DOHH2 (cell line): Measurements from ENCODE around the gene AGBL4.

ENCODE experiments used
- H3F3A ChIP-seq: fragments of 200-600 bp; sonication (generic), shearing (Covaris generic); 2 replicates; pipeline ENCODE4 v1.6.0; 2016; ENCODE audit warnings: antibody characterized with exemption, mild to moderate bottlenecking; ENCODE audit not compliant: control insufficient read depth, insufficient read depth
- H3K27ac ChIP-seq: fragments of 200-600 bp; sonication (generic); 2 replicates; pipeline ENCODE4 v1.5.1; 2014; ENCODE audit warnings: low read depth, mild to moderate bottlenecking, low read length, moderate library complexity
- H3K27me3 ChIP-seq: fragments of 200-600 bp; sonication (generic); 2 replicates; pipeline ENCODE4 v1.6.1; 2014; ENCODE audit warnings: mild to moderate bottlenecking, low read length, mixed read lengths; ENCODE audit not compliant: control insufficient read depth
- H3K36me3 ChIP-seq: fragments of 200-600 bp; sonication (generic); 2 replicates; pipeline ENCODE4 v1.6.1; 2014; ENCODE audit warnings: mild to moderate bottlenecking, low read length, moderate library complexity, mixed read lengths; ENCODE audit not compliant: control insufficient read depth
- H3K4me1 ChIP-seq: fragments of 200-600 bp; sonication (generic); 2 replicates; pipeline ENCODE4 v1.6.1; 2014; ENCODE audit warnings: mild to moderate bottlenecking, low read length, mixed read lengths; ENCODE audit not compliant: control insufficient read depth
- H3K4me2 ChIP-seq: fragments of 200-600 bp; sonication (generic); 2 replicates; pipeline ENCODE4 v1.6.0; 2014; ENCODE audit warnings: mild to moderate bottlenecking, low read length, moderate library complexity
- H3K4me3 ChIP-seq: fragments of 200-600 bp; sonication (generic); 2 replicates; pipeline ENCODE4 v1.5.1; 2014; ENCODE audit warnings: mild to moderate bottlenecking, low read length, mixed read lengths
- H3K79me2 ChIP-seq: fragments of 200-600 bp; sonication (generic); 2 replicates; pipeline ENCODE4 v1.6.1; 2014; ENCODE audit warnings: mild to moderate bottlenecking, low read length, mixed read lengths; ENCODE audit not compliant: control insufficient read depth
- H3K9me2 ChIP-seq: fragments of 200-600 bp; sonication (generic); replicated peaks from 2 replicates; pipeline ENCODE4 v1.6.1; 2014; ENCODE audit warnings: mild to moderate bottlenecking, low read length, mixed read lengths; ENCODE audit not compliant: control insufficient read depth
- H3K9me3 ChIP-seq: fragments of 200-600 bp; sonication (generic); 2 replicates; pipeline ENCODE4 v1.6.1; 2014; ENCODE audit warnings: antibody characterized with exemption, low read length, mixed read lengths; ENCODE audit not compliant: control insufficient read depth, insufficient read depth
- H4K20me1 ChIP-seq: fragments of 200-600 bp; sonication (generic); 2 replicates; pipeline ENCODE4 v1.6.0; 2014; ENCODE audit warnings: low read depth, mild to moderate bottlenecking, antibody characterized with exemption, low read length, moderate library complexity; ENCODE audit not compliant: control insufficient read depth, insufficient read depth
- CTCF ChIP-seq: fragments of 200-600 bp; sonication (generic); IDR thresholded peaks from one replicate; pipeline ENCODE4 v1.5.1; 2014; ENCODE audit warnings: antibody characterized with exemption, mild to moderate bottlenecking, low read depth, low read length; ENCODE audit not compliant: poor library complexity, severe bottlenecking
- EZH2phosphoT487 ChIP-seq: fragments of 200-600 bp; sonication (generic); IDR thresholded peaks from 2 replicates; pipeline ENCODE4 v1.6.1; 2017; ENCODE audit warnings: borderline replicate concordance, mild to moderate bottlenecking, antibody characterized with exemption, low read length, moderate library complexity, mixed read lengths

The AGBL4 gene

GRCh38 chr1:49523764-49524163 lies 500.0 kb downstream of the AGBL4 start:
- Histone ChIP-seq H3K36me3 (no peaks in the 10 kb centered on the region), H3K4me1 (no peaks in the 10 kb centered on the region), H3K9me3 (no peaks in the 10 kb centered on the region), H4K20me1 (no peaks in the 10 kb centered on the region), H3K9me2 (no peaks in the 10 kb centered on the region), H3K4me3 (no peak overlapping the region), H3F3A (no peaks in the 10 kb centered on the region), H3K4me2 (no peak overlapping the region), H3K27ac (no peak overlapping the region), H3K79me2 (no peaks in the 10 kb centered on the region), H3K27me3 (no peaks in the 10 kb centered on the region)
- TF ChIP-seq CTCF (no peak), EZH2phosphoT487 (no peak)

GRCh38 chr1:49466961-49467360 lies 556.8 kb downstream of the AGBL4 start:
- Histone ChIP-seq H3K9me3 (no peaks in the 10 kb centered on the region), H4K20me1 (no peaks in the 10 kb centered on the region), H3K9me2 (no peaks in the 10 kb centered on the region), H3K36me3 (no peaks in the 10 kb centered on the region), H3K27ac (no peak overlapping the region), H3K27me3 (no peaks in the 10 kb centered on the region), H3K79me2 (no peaks in the 10 kb centered on the region), H3K4me3 (no peak overlapping the region), H3K4me1 (no peaks in the 10 kb centered on the region), H3F3A (no peaks in the 10 kb centered on the region), H3K4me2 (no peak overlapping the region)
- no peak for TF ChIP-seq CTCF
- no peak for TF ChIP-seq EZH2phosphoT487

GRCh38 chr1:49465486-49466185 lies 558.1 kb downstream of the AGBL4 start:
- Histone ChIP-seq H3K27me3 (no peaks in the 10 kb centered on the region), H3F3A (no peaks in the 10 kb centered on the region), H3K79me2 (no peaks in the 10 kb centered on the region), H3K27ac (no peak overlapping the region), H3K4me1 (no peaks in the 10 kb centered on the region), H3K4me2 (no peak overlapping the region), H3K9me2 (no peaks in the 10 kb centered on the region), H3K36me3 (no peaks in the 10 kb centered on the region), H3K4me3 (no peak overlapping the region), H4K20me1 (no peaks in the 10 kb centered on the region), H3K9me3 (no peaks in the 10 kb centered on the region)
- no peak for TF ChIP-seq CTCF
- TF ChIP-seq EZH2phosphoT487: no peak
